PC-3 (cell line): ENCODE data around the gene KAZN. TPM values are rescaled to one million over a fixed set of nuclear protein-coding genes. Genes with fewer than 3 reads are reported as not detected.

Source experiments
- ATAC-seq: fragments of 200-7000 bp; cut with Tn5 transposase; 2 replicates; pipeline ENCODE4 v1.9.1; 2020; ENCODE audit warnings: mild to moderate bottlenecking, moderate library complexity
- BruUV-seq: library from RNA; stranded (reverse); fragments of 400-500 nt; replicated peaks from 2 replicates; lab custom pipeline; 2021; lab: Mats Ljungman, UMichigan
- CTCF ChIA-PET: fragments of 300-600 bp; sonication (Branson Sonifier 250); formaldehyde crosslinking; loops from one replicate; lab custom pipeline; 2022; ENCODE audit warnings: antibody characterized with exemption; lab: Charles Lee
- POLR2A ChIA-PET: fragments of 300-600 bp; sonication (Branson Sonifier 250); formaldehyde crosslinking; loops from one replicate; lab custom pipeline; 2022; ENCODE audit warnings: antibody characterized with exemption; ENCODE audit not compliant: unreplicated experiment; lab: Charles Lee
- DNase-seq: peaks from one replicate; pipeline ENCODE4 v3.0.0-alpha.2; 2015
- H2AFZ ChIP-seq: fragments of 300-600 bp; sonication (generic); 2 replicates; pipeline ENCODE4 v1.6.0; 2016; ENCODE audit warnings: antibody characterized with exemption, low read length
- H3F3A ChIP-seq: fragments of 300-600 bp; sonication (generic); one replicate; pipeline ENCODE4 v1.6.0; 2017; ENCODE audit warnings: antibody characterized with exemption, low read length, control low read depth, mild to moderate bottlenecking; ENCODE audit not compliant: unreplicated experiment
- H3K27ac ChIP-seq: fragments of 300-600 bp; sonication (generic); 2 replicates; pipeline ENCODE4 v1.5.1; 2016; ENCODE audit warnings: mild to moderate bottlenecking, low read length
- H3K27me3 ChIP-seq: fragments of 300-600 bp; sonication (generic); 2 replicates; pipeline ENCODE4 v1.6.1; 2016; ENCODE audit warnings: low read length, mixed read lengths
- H3K36me3 ChIP-seq: fragments of 300-600 bp; sonication (generic); 2 replicates; pipeline ENCODE4 v1.6.1; 2016; ENCODE audit warnings: low read depth, mixed run types, low read length, mixed read lengths
- H3K4me1 ChIP-seq: fragments of 300-600 bp; sonication (generic); 2 replicates; pipeline ENCODE4 v1.5.1; 2016; ENCODE audit warnings: low read length; ENCODE audit not compliant: insufficient read depth
- H3K4me2 ChIP-seq: fragments of 300-600 bp; sonication (generic); 2 replicates; pipeline ENCODE4 v1.6.0; 2016; ENCODE audit warnings: low read length
- H3K4me3 ChIP-seq: fragments of 300-600 bp; sonication (generic); 2 replicates; pipeline ENCODE4 v1.5.1; 2016; ENCODE audit warnings: mild to moderate bottlenecking, low read length, mixed read lengths
- H3K79me2 ChIP-seq: fragments of 300-600 bp; sonication (generic); 2 replicates; pipeline ENCODE4 v1.6.1; 2017; ENCODE audit warnings: low read length, mixed read lengths
- H3K9ac ChIP-seq: fragments of 300-600 bp; sonication (generic); 2 replicates; pipeline ENCODE4 v1.6.0; 2016; ENCODE audit warnings: mild to moderate bottlenecking, low read length
- H3K9me2 ChIP-seq: fragments of 300-600 bp; sonication (generic); replicated peaks from 2 replicates; pipeline ENCODE4 v1.6.1; 2016; ENCODE audit warnings: mixed run types, low read length, mixed read lengths
- H3K9me3 ChIP-seq: fragments of 300-600 bp; sonication (generic); 2 replicates; pipeline ENCODE4 v1.6.1; 2016; ENCODE audit warnings: low read length, mixed read lengths
- H4K20me1 ChIP-seq: fragments of 300-600 bp; sonication (generic); 2 replicates; pipeline ENCODE4 v1.6.1; 2016; ENCODE audit warnings: low read length, mixed read lengths
- CTCF ChIP-seq: fragments of 300-600 bp; sonication (generic); conservative IDR thresholded peaks from 2 replicates; pipeline ENCODE4 v1.5.1; 2017; ENCODE audit warnings: antibody characterized with exemption, low read depth, mild to moderate bottlenecking, low read length
- EZH2 ChIP-seq: fragments of 300-600 bp; sonication (generic); IDR thresholded peaks from one replicate; pipeline ENCODE4 v1.6.1; 2017; ENCODE audit warnings: antibody characterized with exemption, mild to moderate bottlenecking, low read length; ENCODE audit not compliant: unreplicated experiment
- EZH2phosphoT487 ChIP-seq: fragments of 300-600 bp; sonication (generic); IDR thresholded peaks from 2 replicates; pipeline ENCODE4 v1.6.1; 2018; ENCODE audit warnings: mild to moderate bottlenecking, antibody characterized with exemption, low read length, borderline replicate concordance
- intact Hi-C: fragments of 100-400 bp; cut with micrococcal nuclease; formaldehyde crosslinking; loops from 2 replicates; pipeline ENCODE4 v1.9.0; 2023
- total RNA-seq: library from RNA; depleted of rRNA; stranded (reverse); fragments of >200 nt; gene quantifications from 2 replicates; pipeline ENCODE4 v1.2.3, GENCODE V29; 2014

The KAZN gene
- total RNA-seq, 1 experiment from 2014 or later = 2.0 TPM

- ChIA-PET POLR2A (no interaction called here), CTCF (no interaction called here)
- DNase-seq = no peak
- H3K4me1 ChIP-seq = 0 out of 2 replicates have a peak, but pooled peaks cover 2% of the 10 kb centered on the region
- H3F3A ChIP-seq = no peaks in the 10 kb centered on the region
- intact Hi-C loops = no loop called here
- no peak overlapping the region for H3K4me2 ChIP-seq
- H3K27me3 ChIP-seq = no peaks in the 10 kb centered on the region
- no peaks in the 10 kb centered on the region for H3K79me2 ChIP-seq
- no peak overlapping the region for H3K9ac ChIP-seq
- H3K4me3 ChIP-seq = no peak overlapping the region
- no peak overlapping the region for H2AFZ ChIP-seq
- no TSS peak for BruUV-seq
- no peaks in the 10 kb centered on the region for H3K9me3 ChIP-seq
- no peak overlapping the region for H3K27ac ChIP-seq
- no peaks in the 10 kb centered on the region for H3K9me2 ChIP-seq
- ATAC-seq = no peak
- H4K20me1 ChIP-seq = no peaks in the 10 kb centered on the region
- H3K36me3 ChIP-seq = no peaks in the 10 kb centered on the region
- TF ChIP-seq EZH2phosphoT487 = no peak
- TF ChIP-seq EZH2 = no peak
These were observed 149.7 kb downstream of the KAZN start for GRCh38 chr1:14748151-14748550.

GRCh38 chr1:14748977-14749376, 150.5 kb downstream of the KAZN start:
- Histone ChIP-seq H3K27ac (no peak overlapping the region), H3F3A (no peaks in the 10 kb centered on the region), H3K9me3 (no peaks in the 10 kb centered on the region), H3K27me3 (no peaks in the 10 kb centered on the region), H3K4me2 (no peak overlapping the region), H3K79me2 (no peaks in the 10 kb centered on the region), H3K4me3 (no peak overlapping the region), H4K20me1 (no peaks in the 10 kb centered on the region), H3K9me2 (no peaks in the 10 kb centered on the region), H3K4me1 (no peaks in the 10 kb centered on the region), H3K9ac (no peak overlapping the region), H3K36me3 (no peaks in the 10 kb centered on the region), H2AFZ (no peak overlapping the region)
- CTCF ChIA-PET = no interaction called here
- TF ChIP-seq EZH2phosphoT487 (no peak), CTCF (no peak), EZH2 (no peak)
- no peak for DNase-seq
- ATAC-seq = no peak
- intact Hi-C loops = no loop called here
- no TSS peak for BruUV-seq
- POLR2A ChIA-PET = no interaction called here

GRCh38 chr1:14750490-14750889, 152.0 kb downstream of the KAZN start:
- Histone ChIP-seq H3K79me2 (no peaks in the 10 kb centered on the region), H3K36me3 (no peaks in the 10 kb centered on the region), H3K27ac (no peak overlapping the region), H3K9me2 (no peaks in the 10 kb centered on the region), H3K9me3 (no peaks in the 10 kb centered on the region), H4K20me1 (no peaks in the 10 kb centered on the region), H2AFZ (no peak overlapping the region), H3K27me3 (no peaks in the 10 kb centered on the region), H3K9ac (no peak overlapping the region), H3F3A (no peaks in the 10 kb centered on the region), H3K4me3 (no peak overlapping the region), H3K4me1 (no peaks in the 10 kb centered on the region), H3K4me2 (no peak overlapping the region)
- no peak for ATAC-seq
- POLR2A ChIA-PET = no interaction called here
- intact Hi-C loops = no loop called here
- no TSS peak for BruUV-seq
- DNase-seq = no peak
- CTCF ChIA-PET = no interaction called here
- no peak for TF ChIP-seq CTCF
